ENCODE results near the gene ATP6V0C.

DNA sequence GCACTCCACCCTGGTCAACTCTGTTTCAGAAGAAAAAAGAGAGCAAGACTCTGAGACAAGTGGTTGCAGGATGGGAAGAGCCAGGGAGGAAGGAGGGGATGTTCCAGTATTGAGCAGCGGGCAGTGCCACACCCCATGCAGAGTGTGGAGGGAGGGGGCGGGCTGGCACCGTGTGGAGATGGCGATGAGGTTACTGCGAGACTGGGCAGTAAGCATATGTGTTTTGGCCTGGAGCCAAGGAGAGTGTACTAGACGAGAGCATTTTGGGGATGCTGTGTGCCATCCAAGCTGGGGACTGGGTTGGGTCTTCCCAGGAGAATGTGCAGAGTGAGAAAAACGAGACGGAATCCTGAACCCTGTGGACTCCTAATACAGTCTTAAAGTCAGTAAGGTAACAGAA is 35.5 kb upstream of the ATP6V0C start:
- TF ChIP-seq, protein P1, sequence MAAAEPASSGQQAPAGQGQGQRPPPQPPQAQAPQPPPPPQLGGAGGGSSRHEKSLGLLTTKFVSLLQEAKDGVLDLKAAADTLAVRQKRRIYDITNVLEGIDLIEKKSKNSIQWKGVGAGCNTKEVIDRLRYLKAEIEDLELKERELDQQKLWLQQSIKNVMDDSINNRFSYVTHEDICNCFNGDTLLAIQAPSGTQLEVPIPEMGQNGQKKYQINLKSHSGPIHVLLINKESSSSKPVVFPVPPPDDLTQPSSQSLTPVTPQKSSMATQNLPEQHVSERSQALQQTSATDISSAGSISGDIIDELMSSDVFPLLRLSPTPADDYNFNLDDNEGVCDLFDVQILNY (CRISPR knock-in tag; IDR thresholded peaks at IDR 0.05) = no peak
- TF ChIP-seq, protein P2, sequence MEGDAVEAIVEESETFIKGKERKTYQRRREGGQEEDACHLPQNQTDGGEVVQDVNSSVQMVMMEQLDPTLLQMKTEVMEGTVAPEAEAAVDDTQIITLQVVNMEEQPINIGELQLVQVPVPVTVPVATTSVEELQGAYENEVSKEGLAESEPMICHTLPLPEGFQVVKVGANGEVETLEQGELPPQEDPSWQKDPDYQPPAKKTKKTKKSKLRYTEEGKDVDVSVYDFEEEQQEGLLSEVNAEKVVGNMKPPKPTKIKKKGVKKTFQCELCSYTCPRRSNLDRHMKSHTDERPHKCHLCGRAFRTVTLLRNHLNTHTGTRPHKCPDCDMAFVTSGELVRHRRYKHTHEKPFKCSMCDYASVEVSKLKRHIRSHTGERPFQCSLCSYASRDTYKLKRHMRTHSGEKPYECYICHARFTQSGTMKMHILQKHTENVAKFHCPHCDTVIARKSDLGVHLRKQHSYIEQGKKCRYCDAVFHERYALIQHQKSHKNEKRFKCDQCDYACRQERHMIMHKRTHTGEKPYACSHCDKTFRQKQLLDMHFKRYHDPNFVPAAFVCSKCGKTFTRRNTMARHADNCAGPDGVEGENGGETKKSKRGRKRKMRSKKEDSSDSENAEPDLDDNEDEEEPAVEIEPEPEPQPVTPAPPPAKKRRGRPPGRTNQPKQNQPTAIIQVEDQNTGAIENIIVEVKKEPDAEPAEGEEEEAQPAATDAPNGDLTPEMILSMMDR (IDR thresholded peaks at IDR 0.05) = no peak
- no peak for TF ChIP-seq KAT7 (CRISPR knock-in tag; IDR thresholded peaks at IDR 0.05; ENCODE audit: borderline replicate concordance)
- TF ChIP-seq, protein P3, sequence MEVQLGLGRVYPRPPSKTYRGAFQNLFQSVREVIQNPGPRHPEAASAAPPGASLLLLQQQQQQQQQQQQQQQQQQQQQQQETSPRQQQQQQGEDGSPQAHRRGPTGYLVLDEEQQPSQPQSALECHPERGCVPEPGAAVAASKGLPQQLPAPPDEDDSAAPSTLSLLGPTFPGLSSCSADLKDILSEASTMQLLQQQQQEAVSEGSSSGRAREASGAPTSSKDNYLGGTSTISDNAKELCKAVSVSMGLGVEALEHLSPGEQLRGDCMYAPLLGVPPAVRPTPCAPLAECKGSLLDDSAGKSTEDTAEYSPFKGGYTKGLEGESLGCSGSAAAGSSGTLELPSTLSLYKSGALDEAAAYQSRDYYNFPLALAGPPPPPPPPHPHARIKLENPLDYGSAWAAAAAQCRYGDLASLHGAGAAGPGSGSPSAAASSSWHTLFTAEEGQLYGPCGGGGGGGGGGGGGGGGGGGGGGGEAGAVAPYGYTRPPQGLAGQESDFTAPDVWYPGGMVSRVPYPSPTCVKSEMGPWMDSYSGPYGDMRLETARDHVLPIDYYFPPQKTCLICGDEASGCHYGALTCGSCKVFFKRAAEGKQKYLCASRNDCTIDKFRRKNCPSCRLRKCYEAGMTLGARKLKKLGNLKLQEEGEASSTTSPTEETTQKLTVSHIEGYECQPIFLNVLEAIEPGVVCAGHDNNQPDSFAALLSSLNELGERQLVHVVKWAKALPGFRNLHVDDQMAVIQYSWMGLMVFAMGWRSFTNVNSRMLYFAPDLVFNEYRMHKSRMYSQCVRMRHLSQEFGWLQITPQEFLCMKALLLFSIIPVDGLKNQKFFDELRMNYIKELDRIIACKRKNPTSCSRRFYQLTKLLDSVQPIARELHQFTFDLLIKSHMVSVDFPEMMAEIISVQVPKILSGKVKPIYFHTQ (CRISPR knock-in tag; IDR thresholded peaks at IDR 0.05) = no peak
- no peak for TF ChIP-seq GABPB1 (CRISPR knock-in tag; IDR thresholded peaks at IDR 0.05)
- TF ChIP-seq, protein P4, sequence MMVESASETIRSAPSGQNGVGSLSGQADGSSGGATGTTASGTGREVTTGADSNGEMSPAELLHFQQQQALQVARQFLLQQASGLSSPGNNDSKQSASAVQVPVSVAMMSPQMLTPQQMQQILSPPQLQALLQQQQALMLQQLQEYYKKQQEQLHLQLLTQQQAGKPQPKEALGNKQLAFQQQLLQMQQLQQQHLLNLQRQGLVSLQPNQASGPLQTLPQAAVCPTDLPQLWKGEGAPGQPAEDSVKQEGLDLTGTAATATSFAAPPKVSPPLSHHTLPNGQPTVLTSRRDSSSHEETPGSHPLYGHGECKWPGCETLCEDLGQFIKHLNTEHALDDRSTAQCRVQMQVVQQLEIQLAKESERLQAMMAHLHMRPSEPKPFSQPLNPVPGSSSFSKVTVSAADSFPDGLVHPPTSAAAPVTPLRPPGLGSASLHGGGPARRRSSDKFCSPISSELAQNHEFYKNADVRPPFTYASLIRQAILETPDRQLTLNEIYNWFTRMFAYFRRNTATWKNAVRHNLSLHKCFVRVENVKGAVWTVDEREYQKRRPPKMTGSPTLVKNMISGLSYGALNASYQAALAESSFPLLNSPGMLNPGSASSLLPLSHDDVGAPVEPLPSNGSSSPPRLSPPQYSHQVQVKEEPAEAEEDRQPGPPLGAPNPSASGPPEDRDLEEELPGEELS (CRISPR knock-in tag; IDR thresholded peaks at IDR 0.05) = no peak
- no peak for TF ChIP-seq NFE2L1 (CRISPR knock-in tag; IDR thresholded peaks at IDR 0.05)
- TF ChIP-seq, protein P5, sequence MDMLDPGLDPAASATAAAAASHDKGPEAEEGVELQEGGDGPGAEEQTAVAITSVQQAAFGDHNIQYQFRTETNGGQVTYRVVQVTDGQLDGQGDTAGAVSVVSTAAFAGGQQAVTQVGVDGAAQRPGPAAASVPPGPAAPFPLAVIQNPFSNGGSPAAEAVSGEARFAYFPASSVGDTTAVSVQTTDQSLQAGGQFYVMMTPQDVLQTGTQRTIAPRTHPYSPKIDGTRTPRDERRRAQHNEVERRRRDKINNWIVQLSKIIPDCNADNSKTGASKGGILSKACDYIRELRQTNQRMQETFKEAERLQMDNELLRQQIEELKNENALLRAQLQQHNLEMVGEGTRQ (CRISPR knock-in tag; IDR thresholded peaks at IDR 0.05) = no peak
- TF ChIP-seq TP53 (CRISPR knock-in tag; IDR thresholded peaks at IDR 0.05) = no peak
- TF ChIP-seq, protein P6, sequence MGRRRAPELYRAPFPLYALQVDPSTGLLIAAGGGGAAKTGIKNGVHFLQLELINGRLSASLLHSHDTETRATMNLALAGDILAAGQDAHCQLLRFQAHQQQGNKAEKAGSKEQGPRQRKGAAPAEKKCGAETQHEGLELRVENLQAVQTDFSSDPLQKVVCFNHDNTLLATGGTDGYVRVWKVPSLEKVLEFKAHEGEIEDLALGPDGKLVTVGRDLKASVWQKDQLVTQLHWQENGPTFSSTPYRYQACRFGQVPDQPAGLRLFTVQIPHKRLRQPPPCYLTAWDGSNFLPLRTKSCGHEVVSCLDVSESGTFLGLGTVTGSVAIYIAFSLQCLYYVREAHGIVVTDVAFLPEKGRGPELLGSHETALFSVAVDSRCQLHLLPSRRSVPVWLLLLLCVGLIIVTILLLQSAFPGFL (CRISPR knock-in tag; IDR thresholded peaks at IDR 0.05; ENCODE audit: borderline replicate concordance) = no peak
- no peak for TF ChIP-seq ZNF121 (CRISPR knock-in tag; IDR thresholded peaks at IDR 0.05)
- no peak for TF ChIP-seq EMX1 (CRISPR knock-in tag; IDR thresholded peaks at IDR 0.05)
- no peak for TF ChIP-seq MYBL2 (CRISPR knock-in tag; IDR thresholded peaks at IDR 0.05)
- no peak for TF ChIP-seq JUN (CRISPR knock-in tag; IDR thresholded peaks at IDR 0.05)
